Measurements from ENCODE around the gene DMXL2. TPM values are rescaled to one million over a fixed set of nuclear protein-coding genes. Genes with fewer than 3 reads are reported as not detected.

DMXL2 gene
- total and polyA plus RNA-seq, 2 donors from 2014 or later: 14.6 to 29.0 TPM

DNA sequence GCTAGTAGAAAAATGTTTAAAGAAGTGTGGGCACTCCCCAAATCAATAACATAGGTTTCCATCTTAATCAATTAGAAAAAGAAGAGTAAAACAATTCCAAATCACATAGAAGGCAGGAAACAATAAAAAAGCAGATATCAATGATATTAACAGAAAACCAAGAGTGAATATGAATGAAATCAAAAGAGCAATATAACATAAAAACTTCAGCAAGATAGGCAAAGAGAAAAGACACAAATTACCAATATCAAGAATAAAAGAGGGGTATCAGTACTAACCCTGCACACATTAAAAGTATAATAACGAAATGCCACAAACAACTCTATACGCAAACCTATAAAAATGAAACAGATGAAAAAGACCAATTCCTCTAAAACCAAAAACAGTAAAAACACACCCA lies 19.6 kb downstream of the DMXL2 start:
- DNase-seq (no peak), FAIRE-seq (no peak)
- intact Hi-C loops (cut with DNase I): no loop called here
- Histone ChIP-seq H3K4me1 (ENCODE audit: control insufficient read depth in 2 of 3, insufficient read depth in 2 of 3, low read depth in 1 of 3, low read length in 3 of 3) (peaks cover 0 to 4% (median 0%) of the 10 kb centered on the region in 3 donors), H3K27ac (ENCODE audit: low read depth in 2 of 2, low read length in 2 of 2) (no peak overlapping the region), H3K36me3 (ENCODE audit: control insufficient read depth in 2 of 3, insufficient read depth in 3 of 3, low read length in 3 of 3) (no peaks in the 10 kb centered on the region), H3K9me3 (ENCODE audit: control insufficient read depth in 2 of 3, insufficient read depth in 1 of 3, low read length in 3 of 3) (no peaks in the 10 kb centered on the region), H3K9ac (ENCODE audit: low read length in 3 of 3) (no peak overlapping the region), H3K4me3 (ENCODE audit: low read length in 3 of 3) (no peak overlapping the region), H3K27me3 (ENCODE audit: control insufficient read depth, insufficient read depth, low read length) (no peaks in the 10 kb centered on the region)
- TF ChIP-seq, protein P1, sequence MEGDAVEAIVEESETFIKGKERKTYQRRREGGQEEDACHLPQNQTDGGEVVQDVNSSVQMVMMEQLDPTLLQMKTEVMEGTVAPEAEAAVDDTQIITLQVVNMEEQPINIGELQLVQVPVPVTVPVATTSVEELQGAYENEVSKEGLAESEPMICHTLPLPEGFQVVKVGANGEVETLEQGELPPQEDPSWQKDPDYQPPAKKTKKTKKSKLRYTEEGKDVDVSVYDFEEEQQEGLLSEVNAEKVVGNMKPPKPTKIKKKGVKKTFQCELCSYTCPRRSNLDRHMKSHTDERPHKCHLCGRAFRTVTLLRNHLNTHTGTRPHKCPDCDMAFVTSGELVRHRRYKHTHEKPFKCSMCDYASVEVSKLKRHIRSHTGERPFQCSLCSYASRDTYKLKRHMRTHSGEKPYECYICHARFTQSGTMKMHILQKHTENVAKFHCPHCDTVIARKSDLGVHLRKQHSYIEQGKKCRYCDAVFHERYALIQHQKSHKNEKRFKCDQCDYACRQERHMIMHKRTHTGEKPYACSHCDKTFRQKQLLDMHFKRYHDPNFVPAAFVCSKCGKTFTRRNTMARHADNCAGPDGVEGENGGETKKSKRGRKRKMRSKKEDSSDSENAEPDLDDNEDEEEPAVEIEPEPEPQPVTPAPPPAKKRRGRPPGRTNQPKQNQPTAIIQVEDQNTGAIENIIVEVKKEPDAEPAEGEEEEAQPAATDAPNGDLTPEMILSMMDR (IDR thresholded peaks at IDR 0.05; ENCODE audit: borderline replicate concordance, extremely low read depth, insufficient read depth): no peak

DNA sequence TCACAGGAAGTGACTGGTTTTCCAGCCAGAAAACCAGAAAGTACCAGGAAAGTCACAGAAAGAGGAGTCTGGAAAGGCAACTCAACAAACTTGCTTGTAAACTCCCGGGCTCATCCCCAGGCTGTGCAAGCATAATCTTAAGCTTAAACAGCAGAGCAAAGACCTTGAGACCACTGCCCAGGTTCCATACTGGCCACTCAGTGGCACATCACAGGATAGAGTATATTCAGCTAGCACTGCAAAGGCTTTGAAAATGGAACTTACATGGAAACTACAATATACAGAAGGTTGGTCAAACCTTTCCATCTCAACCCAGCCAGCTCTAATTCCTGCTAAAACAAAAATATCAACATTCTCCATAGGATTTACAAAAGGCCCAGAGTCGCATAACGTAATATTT lies 20.1 kb downstream of the DMXL2 start:
- Histone ChIP-seq H3K27me3 (ENCODE audit: control insufficient read depth, insufficient read depth, low read length) (no peaks in the 10 kb centered on the region), H3K9ac (ENCODE audit: low read length in 3 of 3) (no peak overlapping the region), H3K9me3 (ENCODE audit: control insufficient read depth in 2 of 3, insufficient read depth in 1 of 3, low read length in 3 of 3) (no peaks in the 10 kb centered on the region), H3K27ac (ENCODE audit: low read depth in 2 of 2, low read length in 2 of 2) (no peak overlapping the region), H3K4me1 (ENCODE audit: control insufficient read depth in 2 of 3, insufficient read depth in 2 of 3, low read depth in 1 of 3, low read length in 3 of 3) (peaks cover 0 to 4% (median 0%) of the 10 kb centered on the region in 3 donors), H3K36me3 (ENCODE audit: control insufficient read depth in 2 of 3, insufficient read depth in 3 of 3, low read length in 3 of 3) (no peaks in the 10 kb centered on the region), H3K4me3 (ENCODE audit: low read length in 3 of 3) (no peak overlapping the region)
- intact Hi-C loops (cut with DNase I): no loop called here
- DNase-seq (no peak), FAIRE-seq (no peak)
- TF ChIP-seq, protein P1 (IDR thresholded peaks at IDR 0.05; ENCODE audit: borderline replicate concordance, extremely low read depth, insufficient read depth): no peak

DNA sequence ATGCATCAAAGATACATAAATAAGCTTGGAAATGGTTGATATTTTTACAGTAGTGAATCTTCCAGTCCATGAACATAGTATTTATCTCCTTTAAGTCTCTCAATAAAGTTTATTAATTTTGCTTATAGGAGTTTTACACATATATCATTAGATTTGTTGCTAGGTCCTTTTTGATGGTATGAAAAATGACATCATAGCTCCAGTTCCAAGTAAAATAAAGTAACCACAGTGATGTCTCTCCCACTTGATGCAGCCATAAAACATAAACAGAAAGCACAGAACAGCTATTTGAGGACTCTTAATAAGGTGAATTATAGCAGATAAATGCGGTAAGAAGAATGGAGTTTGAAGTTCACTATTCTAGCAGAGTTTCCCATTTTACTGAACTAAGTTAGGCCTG lies 20.8 kb downstream of the DMXL2 start:
- no peak overlapping the region for H3K9ac ChIP-seq (ENCODE audit: low read length in 3 of 3)
- DNase-seq (no peak), FAIRE-seq (no peak)
- H3K4me3 ChIP-seq (ENCODE audit: low read length in 3 of 3): no peak overlapping the region
- no peaks in the 10 kb centered on the region for H3K27me3 ChIP-seq (ENCODE audit: control insufficient read depth, insufficient read depth, low read length)
- H3K4me1 ChIP-seq (ENCODE audit: control insufficient read depth in 2 of 3, insufficient read depth in 2 of 3, low read depth in 1 of 3, low read length in 3 of 3): peaks cover 0 to 4% (median 0%) of the 10 kb centered on the region in 3 donors
- no peak overlapping the region for H3K27ac ChIP-seq (ENCODE audit: low read depth in 2 of 2, low read length in 2 of 2)
- TF ChIP-seq, protein P1 (IDR thresholded peaks at IDR 0.05; ENCODE audit: borderline replicate concordance, extremely low read depth, insufficient read depth): no peak
- intact Hi-C loops (cut with DNase I): no loop called here
- H3K36me3 ChIP-seq (ENCODE audit: control insufficient read depth in 2 of 3, insufficient read depth in 3 of 3, low read length in 3 of 3): no peaks in the 10 kb centered on the region
- H3K9me3 ChIP-seq (ENCODE audit: control insufficient read depth in 2 of 3, insufficient read depth in 1 of 3, low read length in 3 of 3): no peaks in the 10 kb centered on the region

DNA sequence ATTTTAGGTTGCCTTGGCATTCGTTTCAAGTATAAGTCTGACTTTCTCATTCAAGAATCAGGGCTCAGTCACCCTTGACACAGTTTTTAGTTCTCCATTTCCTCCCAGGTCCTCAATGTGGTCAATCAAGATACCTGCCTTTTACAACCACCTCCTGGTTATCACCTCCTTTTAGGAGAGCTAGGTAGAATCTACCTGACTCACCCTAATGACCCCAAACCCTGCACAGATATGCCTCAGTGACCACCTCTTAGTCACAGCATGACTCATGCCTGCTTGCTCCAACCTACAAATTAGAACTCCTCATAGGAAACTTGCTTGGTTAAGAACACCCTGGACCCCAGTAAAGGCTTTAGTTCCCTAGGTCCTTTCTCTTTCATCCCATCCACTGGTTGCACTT lies 22.5 kb downstream of the DMXL2 start:
- TF ChIP-seq, protein P1 (IDR thresholded peaks at IDR 0.05; ENCODE audit: borderline replicate concordance, extremely low read depth, insufficient read depth): no peak
- H3K27me3 ChIP-seq (ENCODE audit: control insufficient read depth, insufficient read depth, low read length): no peaks in the 10 kb centered on the region
- DNase-seq: no peak
- no peak for FAIRE-seq
- H3K9me3 ChIP-seq (ENCODE audit: control insufficient read depth in 2 of 3, insufficient read depth in 1 of 3, low read length in 3 of 3): no peaks in the 10 kb centered on the region
- H3K4me1 ChIP-seq (ENCODE audit: control insufficient read depth in 2 of 3, insufficient read depth in 2 of 3, low read depth in 1 of 3, low read length in 3 of 3): peaks cover 0 to 4% (median 0%) of the 10 kb centered on the region in 3 donors
- intact Hi-C loops (cut with DNase I): no loop called here
- no peak overlapping the region for H3K27ac ChIP-seq (ENCODE audit: low read depth in 2 of 2, low read length in 2 of 2)
- no peak overlapping the region for H3K9ac ChIP-seq (ENCODE audit: low read length in 3 of 3)
- no peak overlapping the region for H3K4me3 ChIP-seq (ENCODE audit: low read length in 3 of 3)
- no peaks in the 10 kb centered on the region for H3K36me3 ChIP-seq (ENCODE audit: control insufficient read depth in 2 of 3, insufficient read depth in 3 of 3, low read length in 3 of 3)
